GM23338 (cell line): Measurements from ENCODE around the gene TGIF2. TPM values are rescaled to one million over a fixed set of nuclear protein-coding genes. Genes with fewer than 3 reads are reported as not detected.
A peak's percentile ranks its signal among the peaks of the same experiment; 100 is the strongest.

Experiments used
- ATAC-seq: fragments of 200-7000 bp; cut with Tn5 transposase; 3 replicates; pipeline ENCODE4 v1.9.1; 2020
- DNase-seq: peaks from one replicate; pipeline ENCODE4 v3.0.0-alpha.2; 2015; ENCODE audit warnings: low spot score
- H2AFZ ChIP-seq: fragments of 200-600 bp; sonication (generic); 2 replicates; pipeline ENCODE4 v1.8.0; 2016; ENCODE audit warnings: antibody characterized with exemption, mild to moderate bottlenecking, moderate library complexity
- H3F3A ChIP-seq: fragments of 200-600 bp; sonication (generic); replicated peaks from 2 replicates; pipeline ENCODE4 v1.8.0; 2017; ENCODE audit warnings: antibody characterized with exemption, mixed run types, low read depth
- H3K27ac ChIP-seq: fragments of 200-600 bp; sonication (generic); 2 replicates; pipeline ENCODE4 v1.6.1; 2016; ENCODE audit warnings: low read depth
- H3K27me3 ChIP-seq: fragments of 200-600 bp; sonication (generic); 2 replicates; pipeline ENCODE4 v1.8.0; 2016; ENCODE audit warnings: mild to moderate bottlenecking, mixed run types, moderate library complexity; ENCODE audit not compliant: insufficient read depth
- H3K36me3 ChIP-seq: fragments of 200-600 bp; sonication (generic); 2 replicates; pipeline ENCODE4 v1.8.0; 2016; ENCODE audit warnings: mild to moderate bottlenecking; ENCODE audit not compliant: insufficient read depth
- H3K4me1 ChIP-seq: fragments of 200-600 bp; sonication (generic); 2 replicates; pipeline ENCODE4 v1.8.0; 2016; ENCODE audit warnings: mild to moderate bottlenecking, moderate library complexity; ENCODE audit not compliant: insufficient read depth
- H3K4me2 ChIP-seq: fragments of 200-600 bp; sonication (generic); 2 replicates; pipeline ENCODE4 v1.7.1; 2017; ENCODE audit warnings: mixed run types
- H3K4me3 ChIP-seq: fragments of 200-600 bp; sonication (generic); 2 replicates; pipeline ENCODE4 v1.6.1; 2016; ENCODE audit warnings: mixed run types
- H3K79me2 ChIP-seq: fragments of 200-600 bp; sonication (generic); replicated peaks from 2 replicates; pipeline ENCODE4 v1.8.0; 2017; ENCODE audit warnings: mild to moderate bottlenecking; ENCODE audit not compliant: insufficient read depth
- H3K9me2 ChIP-seq: fragments of 200-600 bp; sonication (generic); 2 replicates; pipeline ENCODE4 v1.8.0; 2017; ENCODE audit not compliant: insufficient read depth
- H4K20me1 ChIP-seq: fragments of 200-600 bp; sonication (generic); replicated peaks from 2 replicates; pipeline ENCODE4 v1.8.0; 2017; ENCODE audit warnings: mild to moderate bottlenecking; ENCODE audit not compliant: insufficient read depth
- H3K27ac Mint-ChIP-seq: 2 replicates; pipeline ENCODE4 v1.8.0; 2020; ENCODE audit warnings: inconsistent platforms, mild to moderate bottlenecking, moderate library complexity, mixed read lengths
- H3K27me3 Mint-ChIP-seq: 3 replicates; pipeline ENCODE4 v1.8.0; 2022; ENCODE audit warnings: low read depth, mild to moderate bottlenecking, moderate library complexity, mixed read lengths, inconsistent platforms; ENCODE audit not compliant: insufficient read depth, poor library complexity
- H3K36me3 Mint-ChIP-seq: 3 replicates; pipeline ENCODE4 v1.8.0; 2021; ENCODE audit warnings: low read depth, mild to moderate bottlenecking, inconsistent platforms, moderate library complexity, mixed read lengths
- H3K4me1 Mint-ChIP-seq: 3 replicates; pipeline ENCODE4 v1.8.0; 2020; ENCODE audit warnings: mild to moderate bottlenecking, inconsistent platforms, mixed read lengths
- H3K4me3 Mint-ChIP-seq: 3 replicates; pipeline ENCODE4 v1.8.0; 2021; ENCODE audit warnings: moderate library complexity, mild to moderate bottlenecking, inconsistent platforms, mixed read lengths
- H3K9me3 Mint-ChIP-seq: 3 replicates; pipeline ENCODE4 v1.8.0; 2020; ENCODE audit warnings: moderate library complexity, mild to moderate bottlenecking, inconsistent platforms, mixed read lengths
- CREB1 ChIP-seq: fragments of 250-450 bp; sonication (Bioruptor Pico); IDR thresholded peaks from 2 replicates; pipeline ENCODE4 v1.5.0; 2020; ENCODE audit warnings: low read depth, mild to moderate bottlenecking, moderate library complexity
- EZH2 ChIP-seq: fragments of 200-600 bp; sonication (generic); IDR thresholded peaks from one replicate; pipeline ENCODE4 v1.8.0; 2017; ENCODE audit warnings: antibody characterized with exemption, mild to moderate bottlenecking, low read depth; ENCODE audit not compliant: unreplicated experiment
- EZH2phosphoT487 ChIP-seq: fragments of 200-600 bp; sonication (generic); IDR thresholded peaks from one replicate; pipeline ENCODE4 v1.8.1; 2018; ENCODE audit warnings: antibody characterized with exemption; ENCODE audit not compliant: unreplicated experiment
- JUNB ChIP-seq: IDR thresholded peaks from one replicate; pipeline ENCODE4 v1.6.1; 2016; ENCODE audit warnings: antibody characterized with exemption; ENCODE audit not compliant: unreplicated experiment
- NANOG ChIP-seq: IDR thresholded peaks from 2 replicates; pipeline ENCODE4 v1.6.1; 2016; ENCODE audit warnings: antibody characterized with exemption, borderline replicate concordance
- POLR2AphosphoS5 ChIP-seq: IDR thresholded peaks from 2 replicates; pipeline ENCODE4 v1.6.1; 2016; ENCODE audit warnings: antibody characterized with exemption, low read depth
- STAT1 ChIP-seq: IDR thresholded peaks from one replicate; pipeline ENCODE4 v1.6.1; 2016; ENCODE audit warnings: antibody characterized with exemption; ENCODE audit not compliant: unreplicated experiment
- ZNF114 ChIP-seq: fragments of 250-450 bp; sonication (Bioruptor Pico); IDR thresholded peaks from 2 replicates; pipeline ENCODE4 v1.5.0; 2020; ENCODE audit warnings: mild to moderate bottlenecking, moderate library complexity
- ZNF331 ChIP-seq: fragments of 250-450 bp; sonication (Bioruptor Pico); IDR thresholded peaks from 2 replicates; pipeline ENCODE4 v1.5.0; 2020; ENCODE audit warnings: low read depth, mild to moderate bottlenecking, moderate library complexity
- polyA plus RNA-seq: library from polyadenylated mRNA; unstranded; fragments of >200 nt; fragmentation: Nextera tagmentation; extraction: Ambion mirVana; gene quantifications from 2 replicates; pipeline ENCODE4 v1.2.1, GENCODE V29; 2016
- total RNA-seq: library from RNA; depleted of rRNA; stranded (reverse); fragments of >200 nt; shearing (Covaris generic); gene quantifications from 2 replicates; pipeline ENCODE4 v1.2.3, GENCODE V29; 2014
- TF ChIP-seq, protein P1 (sequence below): IDR thresholded peaks from 2 replicates; pipeline ENCODE4 v1.6.1; 2016; ENCODE audit warnings: antibody characterized with exemption
- TF ChIP-seq, protein P2 (sequence below), 2 experiments: fragments of 200-600 bp in 1 of 2; sonication (generic) in 1 of 2; conservative IDR thresholded peaks; 2 replicates each; pipeline versions ENCODE4 v1.5.1 to v1.6.1; 2016 to 2017; ENCODE audit warnings: antibody characterized with exemption in 2 of 2, low read depth in 2 of 2, mild to moderate bottlenecking in 2 of 2, moderate library complexity in 1 of 2
- TF ChIP-seq, protein P3 (sequence below): IDR thresholded peaks from one replicate; pipeline ENCODE4 v1.6.1; 2018; ENCODE audit warnings: antibody characterized with exemption; ENCODE audit not compliant: unreplicated experiment
- TF ChIP-seq, protein P4 (sequence below): fragments of 250-450 bp; sonication (Bioruptor Pico); IDR thresholded peaks from 2 replicates; pipeline ENCODE4 v1.5.0; 2020; ENCODE audit warnings: mild to moderate bottlenecking, moderate library complexity

The TGIF2 gene
- total and polyA plus RNA-seq, 2 experiments from 2014 or later, result 47.6 to 63.2 TPM

DNA sequence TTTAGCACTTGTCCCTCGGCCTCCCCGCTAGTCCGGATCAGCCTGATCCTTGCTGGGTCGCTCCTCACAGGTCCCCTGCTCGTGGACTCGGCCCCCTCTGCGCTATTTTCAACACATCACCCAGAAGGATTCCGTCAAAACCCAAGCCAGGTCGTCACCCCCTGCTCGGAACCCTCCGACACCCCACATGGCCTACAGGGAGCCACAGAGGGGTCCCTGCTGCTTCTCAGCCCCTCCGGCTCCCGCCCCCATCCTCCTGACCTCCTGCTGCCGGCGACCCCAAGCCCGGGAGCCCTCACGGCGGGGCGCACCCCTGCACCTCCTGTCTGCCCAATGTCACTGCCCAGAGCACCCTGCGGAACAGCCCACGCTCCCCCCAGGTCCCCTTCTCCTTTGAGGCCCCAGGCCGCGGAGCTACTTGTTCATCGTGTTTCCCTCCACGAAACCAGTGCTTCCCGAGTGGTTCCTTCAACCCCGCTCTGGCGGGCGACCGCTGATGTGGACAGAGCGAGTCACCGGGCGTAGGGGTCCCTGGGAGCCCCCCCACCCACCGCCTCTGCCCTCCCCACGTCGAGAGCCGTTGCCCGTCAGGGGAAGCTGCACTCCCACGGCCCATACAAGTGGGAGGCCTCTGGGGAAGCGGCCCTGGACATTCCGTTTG is 32.7 kb upstream of the TGIF2 start:
- no peaks in the 10 kb centered on the region for H3K36me3 ChIP-seq
- H3K9me2 ChIP-seq, result no peaks in the 10 kb centered on the region
- Mint-ChIP-seq H3K4me3 (peak overlapping the region; percentile 60), H3K4me1 (peaks cover 32% of the 10 kb centered on the region), H3K9me3 (no peaks in the 10 kb centered on the region), H3K27ac (no peak overlapping the region), H3K36me3 (peaks cover 16% of the 10 kb centered on the region), H3K27me3 (peaks cover 11% of the 10 kb centered on the region)
- H3K4me2 ChIP-seq, result peak overlapping the region; percentile 95
- ATAC-seq (peak; percentile 9), DNase-seq (peak; percentile 50)
- H3K4me1 ChIP-seq, result peaks cover 16% of the 10 kb centered on the region
- no peak overlapping the region for H3K27ac ChIP-seq
- peak overlapping the region; percentile 1; the same call in 1 of the 2 replicates for H2AFZ ChIP-seq
- peaks cover 4% of the 10 kb centered on the region; the same call in 1 of the 2 replicates for H4K20me1 ChIP-seq
- peak overlapping the region; percentile 82 for H3K4me3 ChIP-seq
- H3K27me3 ChIP-seq, result no peaks in the 10 kb centered on the region
- peaks cover 18% of the 10 kb centered on the region; the same call in 1 of the 2 replicates for H3K79me2 ChIP-seq
- TF ChIP-seq ZNF114 (CRISPR knock-in tag), result no peak
- no peak for TF ChIP-seq CREB1 (CRISPR knock-in tag)
- no peak for TF ChIP-seq EZH2phosphoT487
- no peak for TF ChIP-seq JUNB
- no peak for TF ChIP-seq POLR2AphosphoS5
- no peak for TF ChIP-seq EZH2
- TF ChIP-seq STAT1, result no peak
- no peak for TF ChIP-seq NANOG
- TF ChIP-seq, protein P1, sequence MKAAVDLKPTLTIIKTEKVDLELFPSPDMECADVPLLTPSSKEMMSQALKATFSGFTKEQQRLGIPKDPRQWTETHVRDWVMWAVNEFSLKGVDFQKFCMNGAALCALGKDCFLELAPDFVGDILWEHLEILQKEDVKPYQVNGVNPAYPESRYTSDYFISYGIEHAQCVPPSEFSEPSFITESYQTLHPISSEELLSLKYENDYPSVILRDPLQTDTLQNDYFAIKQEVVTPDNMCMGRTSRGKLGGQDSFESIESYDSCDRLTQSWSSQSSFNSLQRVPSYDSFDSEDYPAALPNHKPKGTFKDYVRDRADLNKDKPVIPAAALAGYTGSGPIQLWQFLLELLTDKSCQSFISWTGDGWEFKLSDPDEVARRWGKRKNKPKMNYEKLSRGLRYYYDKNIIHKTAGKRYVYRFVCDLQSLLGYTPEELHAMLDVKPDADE, result no peak
- TF ChIP-seq, protein P2, sequence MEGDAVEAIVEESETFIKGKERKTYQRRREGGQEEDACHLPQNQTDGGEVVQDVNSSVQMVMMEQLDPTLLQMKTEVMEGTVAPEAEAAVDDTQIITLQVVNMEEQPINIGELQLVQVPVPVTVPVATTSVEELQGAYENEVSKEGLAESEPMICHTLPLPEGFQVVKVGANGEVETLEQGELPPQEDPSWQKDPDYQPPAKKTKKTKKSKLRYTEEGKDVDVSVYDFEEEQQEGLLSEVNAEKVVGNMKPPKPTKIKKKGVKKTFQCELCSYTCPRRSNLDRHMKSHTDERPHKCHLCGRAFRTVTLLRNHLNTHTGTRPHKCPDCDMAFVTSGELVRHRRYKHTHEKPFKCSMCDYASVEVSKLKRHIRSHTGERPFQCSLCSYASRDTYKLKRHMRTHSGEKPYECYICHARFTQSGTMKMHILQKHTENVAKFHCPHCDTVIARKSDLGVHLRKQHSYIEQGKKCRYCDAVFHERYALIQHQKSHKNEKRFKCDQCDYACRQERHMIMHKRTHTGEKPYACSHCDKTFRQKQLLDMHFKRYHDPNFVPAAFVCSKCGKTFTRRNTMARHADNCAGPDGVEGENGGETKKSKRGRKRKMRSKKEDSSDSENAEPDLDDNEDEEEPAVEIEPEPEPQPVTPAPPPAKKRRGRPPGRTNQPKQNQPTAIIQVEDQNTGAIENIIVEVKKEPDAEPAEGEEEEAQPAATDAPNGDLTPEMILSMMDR (conservative IDR thresholded peaks at IDR 0.05; ENCODE audit: low read depth in 2 of 2), result no peak
- no peak for TF ChIP-seq ZNF331 (CRISPR knock-in tag)
- TF ChIP-seq, protein P3, sequence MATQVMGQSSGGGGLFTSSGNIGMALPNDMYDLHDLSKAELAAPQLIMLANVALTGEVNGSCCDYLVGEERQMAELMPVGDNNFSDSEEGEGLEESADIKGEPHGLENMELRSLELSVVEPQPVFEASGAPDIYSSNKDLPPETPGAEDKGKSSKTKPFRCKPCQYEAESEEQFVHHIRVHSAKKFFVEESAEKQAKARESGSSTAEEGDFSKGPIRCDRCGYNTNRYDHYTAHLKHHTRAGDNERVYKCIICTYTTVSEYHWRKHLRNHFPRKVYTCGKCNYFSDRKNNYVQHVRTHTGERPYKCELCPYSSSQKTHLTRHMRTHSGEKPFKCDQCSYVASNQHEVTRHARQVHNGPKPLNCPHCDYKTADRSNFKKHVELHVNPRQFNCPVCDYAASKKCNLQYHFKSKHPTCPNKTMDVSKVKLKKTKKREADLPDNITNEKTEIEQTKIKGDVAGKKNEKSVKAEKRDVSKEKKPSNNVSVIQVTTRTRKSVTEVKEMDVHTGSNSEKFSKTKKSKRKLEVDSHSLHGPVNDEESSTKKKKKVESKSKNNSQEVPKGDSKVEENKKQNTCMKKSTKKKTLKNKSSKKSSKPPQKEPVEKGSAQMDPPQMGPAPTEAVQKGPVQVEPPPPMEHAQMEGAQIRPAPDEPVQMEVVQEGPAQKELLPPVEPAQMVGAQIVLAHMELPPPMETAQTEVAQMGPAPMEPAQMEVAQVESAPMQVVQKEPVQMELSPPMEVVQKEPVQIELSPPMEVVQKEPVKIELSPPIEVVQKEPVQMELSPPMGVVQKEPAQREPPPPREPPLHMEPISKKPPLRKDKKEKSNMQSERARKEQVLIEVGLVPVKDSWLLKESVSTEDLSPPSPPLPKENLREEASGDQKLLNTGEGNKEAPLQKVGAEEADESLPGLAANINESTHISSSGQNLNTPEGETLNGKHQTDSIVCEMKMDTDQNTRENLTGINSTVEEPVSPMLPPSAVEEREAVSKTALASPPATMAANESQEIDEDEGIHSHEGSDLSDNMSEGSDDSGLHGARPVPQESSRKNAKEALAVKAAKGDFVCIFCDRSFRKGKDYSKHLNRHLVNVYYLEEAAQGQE, result no peak
- TF ChIP-seq, protein P4, sequence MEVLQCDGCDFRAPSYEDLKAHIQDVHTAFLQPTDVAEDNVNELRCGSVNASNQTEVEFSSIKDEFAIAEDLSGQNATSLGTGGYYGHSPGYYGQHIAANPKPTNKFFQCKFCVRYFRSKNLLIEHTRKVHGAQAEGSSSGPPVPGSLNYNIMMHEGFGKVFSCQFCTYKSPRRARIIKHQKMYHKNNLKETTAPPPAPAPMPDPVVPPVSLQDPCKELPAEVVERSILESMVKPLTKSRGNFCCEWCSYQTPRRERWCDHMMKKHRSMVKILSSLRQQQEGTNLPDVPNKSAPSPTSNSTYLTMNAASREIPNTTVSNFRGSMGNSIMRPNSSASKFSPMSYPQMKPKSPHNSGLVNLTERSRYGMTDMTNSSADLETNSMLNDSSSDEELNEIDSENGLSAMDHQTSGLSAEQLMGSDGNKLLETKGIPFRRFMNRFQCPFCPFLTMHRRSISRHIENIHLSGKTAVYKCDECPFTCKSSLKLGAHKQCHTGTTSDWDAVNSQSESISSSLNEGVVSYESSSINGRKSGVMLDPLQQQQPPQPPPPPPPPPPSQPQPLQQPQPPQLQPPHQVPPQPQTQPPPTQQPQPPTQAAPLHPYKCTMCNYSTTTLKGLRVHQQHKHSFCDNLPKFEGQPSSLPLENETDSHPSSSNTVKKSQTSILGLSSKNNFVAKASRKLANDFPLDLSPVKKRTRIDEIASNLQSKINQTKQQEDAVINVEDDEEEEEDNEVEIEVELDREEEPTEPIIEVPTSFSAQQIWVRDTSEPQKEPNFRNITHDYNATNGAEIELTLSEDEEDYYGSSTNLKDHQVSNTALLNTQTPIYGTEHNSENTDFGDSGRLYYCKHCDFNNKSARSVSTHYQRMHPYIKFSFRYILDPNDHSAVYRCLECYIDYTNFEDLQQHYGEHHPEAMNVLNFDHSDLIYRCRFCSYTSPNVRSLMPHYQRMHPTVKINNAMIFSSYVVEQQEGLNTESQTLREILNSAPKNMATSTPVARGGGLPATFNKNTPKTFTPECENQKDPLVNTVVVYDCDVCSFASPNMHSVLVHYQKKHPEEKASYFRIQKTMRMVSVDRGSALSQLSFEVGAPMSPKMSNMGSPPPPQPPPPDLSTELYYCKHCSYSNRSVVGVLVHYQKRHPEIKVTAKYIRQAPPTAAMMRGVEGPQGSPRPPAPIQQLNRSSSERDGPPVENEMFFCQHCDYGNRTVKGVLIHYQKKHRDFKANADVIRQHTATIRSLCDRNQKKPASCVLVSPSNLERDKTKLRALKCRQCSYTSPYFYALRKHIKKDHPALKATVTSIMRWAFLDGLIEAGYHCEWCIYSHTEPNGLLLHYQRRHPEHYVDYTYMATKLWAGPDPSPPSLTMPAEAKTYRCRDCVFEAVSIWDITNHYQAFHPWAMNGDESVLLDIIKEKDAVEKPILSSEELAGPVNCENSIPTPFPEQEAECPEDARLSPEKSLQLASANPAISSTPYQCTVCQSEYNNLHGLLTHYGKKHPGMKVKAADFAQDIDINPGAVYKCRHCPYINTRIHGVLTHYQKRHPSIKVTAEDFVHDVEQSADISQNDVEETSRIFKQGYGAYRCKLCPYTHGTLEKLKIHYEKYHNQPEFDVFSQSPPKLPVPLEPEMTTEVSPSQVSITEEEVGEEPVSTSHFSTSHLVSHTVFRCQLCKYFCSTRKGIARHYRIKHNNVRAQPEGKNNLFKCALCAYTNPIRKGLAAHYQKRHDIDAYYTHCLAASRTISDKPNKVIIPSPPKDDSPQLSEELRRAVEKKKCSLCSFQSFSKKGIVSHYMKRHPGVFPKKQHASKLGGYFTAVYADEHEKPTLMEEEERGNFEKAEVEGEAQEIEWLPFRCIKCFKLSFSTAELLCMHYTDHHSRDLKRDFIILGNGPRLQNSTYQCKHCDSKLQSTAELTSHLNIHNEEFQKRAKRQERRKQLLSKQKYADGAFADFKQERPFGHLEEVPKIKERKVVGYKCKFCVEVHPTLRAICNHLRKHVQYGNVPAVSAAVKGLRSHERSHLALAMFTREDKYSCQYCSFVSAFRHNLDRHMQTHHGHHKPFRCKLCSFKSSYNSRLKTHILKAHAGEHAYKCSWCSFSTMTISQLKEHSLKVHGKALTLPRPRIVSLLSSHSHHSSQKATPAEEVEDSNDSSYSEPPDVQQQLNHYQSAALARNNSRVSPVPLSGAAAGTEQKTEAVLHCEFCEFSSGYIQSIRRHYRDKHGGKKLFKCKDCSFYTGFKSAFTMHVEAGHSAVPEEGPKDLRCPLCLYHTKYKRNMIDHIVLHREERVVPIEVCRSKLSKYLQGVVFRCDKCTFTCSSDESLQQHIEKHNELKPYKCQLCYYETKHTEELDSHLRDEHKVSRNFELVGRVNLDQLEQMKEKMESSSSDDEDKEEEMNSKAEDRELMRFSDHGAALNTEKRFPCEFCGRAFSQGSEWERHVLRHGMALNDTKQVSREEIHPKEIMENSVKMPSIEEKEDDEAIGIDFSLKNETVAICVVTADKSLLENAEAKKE (CRISPR knock-in tag), result no peak
- 0 out of 2 replicates have a peak, but pooled peaks cover 4% of the 10 kb centered on the region for H3F3A ChIP-seq
